Cardiac septum (tissue), 1 donor: Measurements from ENCODE around the gene RPL13A. TPM values are rescaled to one million over a fixed set of nuclear protein-coding genes. Genes with fewer than 3 reads are reported as not detected.

Experiments used
- DNase-seq: peaks from one replicate; pipeline ENCODE4 v3.0.0-alpha.2; 2020; ENCODE audit warnings: low spot score
- intact Hi-C: fragments of 100-400 bp; cut with DNase I; formaldehyde crosslinking; loops from one replicate; pipeline ENCODE4 v1.14.0; 2022
- microRNA-seq: library from miRNA; unstranded; fragments of <30 nt; microRNA quantifications from one replicate; pipeline ENCODE4 v1.2.0, GENCODE V29; 2020
- total RNA-seq: library from RNA; stranded (reverse); fragmentation: NEBNext Ultra II Directional; extraction: Animal tissue kit (Norgen Biotek cat#: 25700); gene quantifications from one replicate; pipeline ENCODE4 v1.2.1, GENCODE V29; 2021
- donor health status: DM: no; HTN: no; CAD: no.

Gene RPL13A
- total RNA-seq, 1 donor from 2014 or later: 1,030 TPM

DNA sequence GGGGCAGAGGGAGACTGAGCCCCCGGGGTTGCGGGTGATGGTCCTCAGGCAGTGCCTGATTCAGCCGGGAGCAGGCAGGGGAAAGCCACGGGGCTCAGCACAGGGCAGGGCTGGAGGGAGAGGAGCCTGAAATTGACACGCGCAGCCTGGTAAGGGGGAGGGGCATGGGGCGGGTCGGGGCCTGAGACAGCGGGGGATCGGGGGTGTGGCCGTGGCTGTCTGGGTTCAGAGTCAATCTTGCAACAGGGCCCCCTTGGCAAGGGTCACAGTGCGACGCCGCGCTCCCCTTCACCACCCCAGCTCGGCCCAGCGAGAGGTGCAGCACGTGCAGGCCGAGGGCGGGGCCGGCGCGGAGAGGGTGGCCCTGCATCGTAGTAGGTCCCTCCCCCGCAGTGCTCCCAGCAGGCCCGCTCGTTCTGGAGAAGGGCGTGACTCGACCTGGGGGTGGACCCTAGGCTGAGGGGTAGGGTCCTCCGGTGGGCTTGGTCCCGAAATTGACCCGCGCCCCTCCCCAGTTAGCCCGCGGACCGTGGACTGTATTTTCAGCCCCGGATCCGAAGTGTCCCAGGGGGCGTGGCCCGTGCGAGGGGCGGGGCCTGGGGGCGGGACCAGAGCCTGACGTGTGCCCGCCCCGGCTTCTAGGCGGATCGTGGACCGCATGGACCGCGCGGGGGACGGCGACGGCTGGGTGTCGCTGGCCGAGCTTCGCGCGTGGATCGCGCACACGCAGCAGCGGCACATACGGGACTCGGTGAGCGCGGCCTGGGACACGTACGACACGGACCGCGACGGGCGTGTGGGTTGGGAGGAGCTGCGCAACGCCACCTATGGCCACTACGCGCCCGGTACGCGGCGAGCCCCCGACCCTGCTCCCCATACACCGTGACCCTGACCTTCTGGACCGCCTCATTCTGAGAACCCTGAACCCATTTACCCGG lies 46.4 kb downstream of the RPL13A start:
- DNase-seq: peak; percentile 87
- intact Hi-C loops: no loop called here

DNA sequence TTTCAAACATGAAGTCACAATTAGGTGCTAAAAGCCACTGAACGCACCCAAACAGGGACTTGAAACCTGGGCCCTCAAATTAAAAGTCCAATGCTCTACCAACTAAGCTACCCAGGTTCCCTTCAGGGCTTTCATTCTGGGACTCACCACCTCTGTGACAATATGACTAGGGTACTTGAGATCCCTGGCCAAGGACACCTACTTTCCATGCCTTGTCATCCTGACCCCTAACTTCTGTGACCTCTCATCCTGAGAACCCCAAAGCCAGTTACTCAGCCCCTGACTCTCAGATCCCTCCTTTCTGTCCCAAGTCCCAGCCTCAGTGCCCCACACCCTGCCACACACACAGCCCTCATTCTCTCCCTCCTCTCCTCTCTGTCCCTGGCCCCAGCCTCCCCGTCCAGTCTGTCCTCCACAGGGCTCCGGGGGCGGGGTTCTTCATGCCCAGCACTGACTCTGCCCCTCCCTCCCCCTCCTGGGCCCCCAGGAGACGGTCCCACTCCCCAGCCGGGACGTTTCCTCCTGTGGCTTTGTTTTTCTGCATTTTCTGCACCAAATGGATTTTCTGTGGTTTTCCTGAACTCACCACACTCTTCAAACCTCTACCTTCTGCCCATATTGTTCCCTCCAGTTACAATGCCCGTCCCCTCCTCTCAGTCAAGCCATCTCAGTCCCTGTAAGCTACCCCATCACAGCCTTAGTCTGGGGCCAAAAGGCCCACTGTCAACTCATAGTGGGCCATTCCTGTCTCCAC lies 47.4 kb downstream of the RPL13A start:
- intact Hi-C loops: no loop called here
- no peak for DNase-seq

DNA sequence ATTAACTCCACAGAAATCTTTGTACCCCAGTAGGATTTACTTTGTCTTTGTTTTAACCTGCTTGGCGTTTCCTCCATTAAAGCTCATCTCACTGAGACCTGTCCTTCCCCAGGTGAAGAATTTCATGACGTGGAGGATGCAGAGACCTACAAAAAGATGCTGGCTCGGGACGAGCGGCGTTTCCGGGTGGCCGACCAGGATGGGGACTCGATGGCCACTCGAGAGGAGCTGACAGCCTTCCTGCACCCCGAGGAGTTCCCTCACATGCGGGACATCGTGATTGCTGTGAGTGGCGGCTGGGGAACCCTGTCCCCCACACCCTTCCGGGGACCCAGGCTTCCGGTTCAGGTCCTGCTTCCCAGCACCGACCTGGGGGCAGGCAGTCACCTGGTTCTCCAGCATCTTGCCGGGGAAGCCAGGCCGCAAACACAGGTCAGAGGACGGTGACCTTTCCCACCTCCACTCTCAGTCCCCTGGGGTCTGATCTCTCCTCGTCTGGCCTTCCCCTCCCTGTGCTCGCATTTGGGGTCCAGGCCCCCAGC lies 49.6 kb downstream of the RPL13A start:
- DNase-seq: no peak
- intact Hi-C loops: no loop called here

DNA sequence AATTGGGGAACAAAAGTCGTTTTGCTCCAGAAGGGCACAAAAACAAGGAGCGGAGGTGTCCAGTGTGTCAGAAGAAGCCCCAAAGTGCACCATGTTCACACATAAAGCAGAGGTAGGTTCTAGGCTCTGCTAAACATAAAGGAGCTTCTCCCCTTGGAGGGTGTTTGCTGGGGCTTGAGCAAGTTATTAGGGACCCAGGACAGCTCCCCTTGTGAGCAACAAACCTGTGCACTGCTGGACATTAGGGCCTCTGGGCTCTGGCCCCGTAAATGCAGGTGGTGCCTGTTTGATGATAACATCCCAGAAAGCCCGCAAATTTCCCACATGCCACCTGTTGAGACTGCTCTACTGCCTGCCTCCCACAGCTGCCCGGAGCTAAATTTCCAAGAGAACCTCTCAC lies 51.2 kb downstream of the RPL13A start:
- intact Hi-C loops: no loop called here
- no peak for DNase-seq

DNA sequence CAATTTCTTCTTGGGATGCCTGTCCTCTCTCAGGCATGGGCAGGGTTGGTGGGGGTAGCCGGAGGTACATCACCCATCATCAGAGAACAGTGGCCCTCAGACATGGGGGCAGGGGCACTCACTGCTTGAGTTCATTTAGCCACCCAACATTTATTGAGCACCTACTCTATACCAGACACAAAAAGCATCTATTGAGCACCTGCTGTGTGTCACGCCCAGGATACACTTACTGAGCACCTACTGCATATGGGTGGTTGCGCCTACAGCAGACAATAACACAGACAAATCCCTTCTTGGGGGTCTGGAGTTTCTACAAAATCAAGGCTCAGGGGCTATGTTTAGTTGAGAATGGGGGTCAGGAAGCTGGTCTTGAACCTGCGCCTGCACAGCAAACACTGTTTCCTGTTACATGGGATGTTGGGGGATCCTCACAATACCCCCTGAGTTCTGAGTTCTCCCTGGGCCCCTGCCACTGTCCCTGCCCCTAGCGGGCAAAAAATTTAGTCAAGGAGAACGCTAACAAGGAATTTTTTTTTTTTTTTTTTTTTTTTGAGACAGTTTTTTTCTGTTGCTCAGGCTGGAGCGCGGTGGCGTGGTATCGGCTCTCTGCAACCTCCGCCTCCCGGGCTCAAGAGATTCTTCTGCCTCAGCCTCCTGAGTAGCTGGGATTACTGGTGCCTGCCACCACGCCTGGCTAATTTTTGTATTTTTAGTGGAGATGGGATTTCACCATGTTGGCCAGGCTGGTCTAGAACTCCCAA lies 52.0 kb downstream of the RPL13A start:
- intact Hi-C loops: no loop called here
- no peak for DNase-seq

Small RNA genes lying within 50 kb of the gene (microRNA-seq; reads per million reads assigned to microRNA genes)
- 305 reads per million, percentile 71 among the genes with 10 or more reads in this experiment for gene MIR150

Other genes starting within 250 kb of the RPL13A start
- 0.67 TPM for gene SLC6A16, start 162.4 kb upstream of the RPL13A start, total RNA-seq
- gene CD37, start 152.2 kb upstream of the RPL13A start, total RNA-seq: 4.8 TPM
- 39.9 TPM for gene TEAD2, start 125.2 kb upstream of the RPL13A start, total RNA-seq
- not detected for gene DKKL1, start 123.7 kb upstream of the RPL13A start, total RNA-seq
- gene KASH5, start 99.4 kb upstream of the RPL13A start, total RNA-seq: not detected
- gene PTH2, start 64.2 kb upstream of the RPL13A start, total RNA-seq: not detected
- not detected for gene GFY, start 62.2 kb upstream of the RPL13A start, total RNA-seq
- gene SLC17A7, start 46.1 kb upstream of the RPL13A start, total RNA-seq: 1.6 TPM
- gene PIH1D1, start 35.8 kb upstream of the RPL13A start, total RNA-seq: 24.2 TPM
- gene ALDH16A1, start 34.4 kb upstream of the RPL13A start, total RNA-seq: 7.7 TPM
- 3.8 TPM for gene FLT3LG, start 13.4 kb upstream of the RPL13A start, total RNA-seq
- 729 TPM for gene RPS11, start 8.8 kb downstream of the RPL13A start, total RNA-seq
- gene FCGRT, start 25.1 kb downstream of the RPL13A start, total RNA-seq: 50.6 TPM
- 14.0 TPM for gene RCN3, start 40.4 kb downstream of the RPL13A start, total RNA-seq
- 34.5 TPM for gene NOSIP, start 92.9 kb downstream of the RPL13A start, total RNA-seq
- gene PRRG2, start 93.7 kb downstream of the RPL13A start, total RNA-seq: 0.40 TPM
- 15.9 TPM for gene PRR12, start 103.6 kb downstream of the RPL13A start, total RNA-seq
- gene RRAS, start 152.5 kb downstream of the RPL13A start, total RNA-seq: 171 TPM
- gene SCAF1, start 154.6 kb downstream of the RPL13A start, total RNA-seq: 53.1 TPM
- gene IRF3, start 178.2 kb downstream of the RPL13A start, total RNA-seq: 33.7 TPM
- 8.9 TPM for gene BCL2L12, start 178.3 kb downstream of the RPL13A start, total RNA-seq
- 124 TPM for gene PRMT1, start 189.7 kb downstream of the RPL13A start, total RNA-seq
- gene ADM5, start 202.0 kb downstream of the RPL13A start, total RNA-seq: 0.19 TPM
- gene CPT1C, start 203.5 kb downstream of the RPL13A start, total RNA-seq: 3.1 TPM